Activated CD8-positive, alpha-beta memory T cell treated with anti-CD3 and anti-CD28 coated beads, Interleukin-2, amount 10 ng/mL, durations not matched to agents 7 days and 5 days (primary cell): ENCODE measurements around the gene ZCCHC18. TPM values are rescaled to one million over a fixed set of nuclear protein-coding genes. Genes with fewer than 3 reads are reported as not detected.
"Not testable (repeated sequence)": the region's sequence is repeated elsewhere in the genome, so short reads cannot be mapped to it uniquely, and the experiment has no call there.

Experiments used
- ATAC-seq: fragments of 150-1000 bp; cut with Tn5 transposase; one replicate; pipeline ENCODE4 v1.10.0; 2021; ENCODE audit warnings: moderate library complexity
- CTCF ChIA-PET: fragments of 350-600 bp; sonication (Branson Sonifier 250); formaldehyde crosslinking; loops from one replicate; lab custom pipeline; 2021; ENCODE audit warnings: antibody characterized with exemption; lab: Charles Lee
- DNase-seq: peaks from one replicate; pipeline ENCODE4 v3.0.0-alpha.2; 2020
- H3K27ac Mint-ChIP-seq: one replicate; pipeline ENCODE4 v1.8.0; 2021; ENCODE audit warnings: mild to moderate bottlenecking, mixed read lengths
- H3K27me3 Mint-ChIP-seq: one replicate; pipeline ENCODE4 v1.8.0; 2021; ENCODE audit warnings: mixed read lengths
- H3K36me3 Mint-ChIP-seq: one replicate; pipeline ENCODE4 v1.8.0; 2021; ENCODE audit warnings: mild to moderate bottlenecking, mixed read lengths
- H3K4me1 Mint-ChIP-seq: one replicate; pipeline ENCODE4 v1.8.0; 2021; ENCODE audit warnings: mixed read lengths
- H3K4me3 Mint-ChIP-seq: one replicate; pipeline ENCODE4 v1.8.0; 2021; ENCODE audit warnings: mild to moderate bottlenecking, moderate library complexity, mixed read lengths
- H3K9me3 Mint-ChIP-seq: one replicate; pipeline ENCODE4 v1.8.0; 2022; ENCODE audit warnings: low read depth, mixed read lengths
- total RNA-seq, 2 experiments: library from RNA; stranded (reverse); gene quantifications; one replicate each; pipeline ENCODE4 v1.2.3, GENCODE V29; 2021

Gene ZCCHC18
- 1 to 10 TPM; 3.3 to 3.9 TPM for total RNA-seq

GRCh38 chrX:104112326-104112951 lies at the start of gene ZCCHC18:
Gene ZCCHC18 (plus strand): TSS chrX:104112523. CDS start chrX:104114112, 1,589 bp downstream.
- peak; percentile 62 for ATAC-seq

GRCh38 chrX:104062636-104063035 lies 49.7 kb upstream of the ZCCHC18 start:
- CTCF ChIA-PET, DNase-seq, H3K4me3 Mint-ChIP-seq, H3K4me1 Mint-ChIP-seq, H3K9me3 Mint-ChIP-seq, H3K36me3 Mint-ChIP-seq, ATAC-seq, H3K27ac Mint-ChIP-seq, H3K27me3 Mint-ChIP-seq: not testable (repeated sequence)

More at GRCh38 chrX:104112326-104112951, at the start of gene ZCCHC18:
- H3K9me3 Mint-ChIP-seq = no peaks in the 10 kb centered on the region
- H3K27ac Mint-ChIP-seq = peak within 1 kb of the TSS; percentile 89
- H3K4me1 Mint-ChIP-seq = peaks cover 45% of the 10 kb centered on the region
- CTCF ChIA-PET = interaction anchor here (1.3 to 3.4 kb wide), 7 partner anchors 9 to 194 kb away, joined by 4 to 25 read pairs (median 8); partner anchors contain the start of genes FAM199X and SLC25A53
- peak within 1 kb of the TSS; percentile 78 for H3K4me3 Mint-ChIP-seq
- peak; percentile 62 for DNase-seq
- H3K36me3 Mint-ChIP-seq = no peaks in the 10 kb centered on the region
- no peaks in the 10 kb centered on the region for H3K27me3 Mint-ChIP-seq

GRCh38 chrX:104075778-104076445 lies 36.4 kb upstream of the ZCCHC18 start, which contains the start of gene TMSB15C:
Gene TMSB15C (minus strand): TSS chrX:104076236.
- H3K9me3 Mint-ChIP-seq, H3K36me3 Mint-ChIP-seq, DNase-seq, H3K4me1 Mint-ChIP-seq, H3K27ac Mint-ChIP-seq, H3K27me3 Mint-ChIP-seq, CTCF ChIA-PET, H3K4me3 Mint-ChIP-seq: not testable (repeated sequence)
- peak; percentile 100 for ATAC-seq

GRCh38 chrX:104077854-104078253 lies 34.5 kb upstream of the ZCCHC18 start:
- H3K4me3 Mint-ChIP-seq, H3K27ac Mint-ChIP-seq, H3K27me3 Mint-ChIP-seq, CTCF ChIA-PET, H3K4me1 Mint-ChIP-seq, H3K36me3 Mint-ChIP-seq, DNase-seq, H3K9me3 Mint-ChIP-seq, ATAC-seq: not testable (repeated sequence)

GRCh38 chrX:104084063-104084462 lies 28.3 kb upstream of the ZCCHC18 start:
- no peaks in the 10 kb centered on the region for H3K9me3 Mint-ChIP-seq
- CTCF ChIA-PET = no interaction called here
- ATAC-seq (no peak), DNase-seq (no peak)
- H3K36me3 Mint-ChIP-seq = no peaks in the 10 kb centered on the region
- H3K4me1 Mint-ChIP-seq = no peaks in the 10 kb centered on the region
- H3K4me3 Mint-ChIP-seq = no peak overlapping the region
- peaks cover 6% of the 10 kb centered on the region for H3K27me3 Mint-ChIP-seq
- H3K27ac Mint-ChIP-seq = no peak overlapping the region

- Mint-ChIP-seq H3K27me3 (peaks cover 6% of the 10 kb centered on the region), H3K36me3 (no peaks in the 10 kb centered on the region), H3K27ac (no peak overlapping the region), H3K4me1 (no peaks in the 10 kb centered on the region), H3K4me3 (no peak overlapping the region), H3K9me3 (no peaks in the 10 kb centered on the region)
- CTCF ChIA-PET = no interaction called here
- no peak for DNase-seq
- ATAC-seq = no peak
These were observed 27.6 kb upstream of the ZCCHC18 start for GRCh38 chrX:104084534-104085277.

- CTCF ChIA-PET = no interaction called here
- Mint-ChIP-seq H3K4me1 (no peaks in the 10 kb centered on the region), H3K27ac (no peak overlapping the region)
These were observed 26.8 kb upstream of the ZCCHC18 start for GRCh38 chrX:104085477-104085876.

GRCh38 chrX:104085919-104086318 lies 26.4 kb upstream of the ZCCHC18 start:
- CTCF ChIA-PET = no interaction called here
- ATAC-seq = no peak
- Mint-ChIP-seq H3K4me1 (no peaks in the 10 kb centered on the region), H3K9me3 (no peaks in the 10 kb centered on the region), H3K4me3 (no peak overlapping the region), H3K27me3 (peaks cover 6% of the 10 kb centered on the region), H3K36me3 (no peaks in the 10 kb centered on the region), H3K27ac (no peak overlapping the region)
- DNase-seq = no peak

More at GRCh38 chrX:104085477-104085876, 26.8 kb upstream of the ZCCHC18 start:
- ATAC-seq (no peak), DNase-seq (no peak)
- H3K4me3 Mint-ChIP-seq = no peak overlapping the region
- no peaks in the 10 kb centered on the region for H3K36me3 Mint-ChIP-seq
- H3K27me3 Mint-ChIP-seq = peaks cover 6% of the 10 kb centered on the region
- H3K9me3 Mint-ChIP-seq = no peaks in the 10 kb centered on the region

- Mint-ChIP-seq H3K4me1 (peaks cover 3% of the 10 kb centered on the region), H3K27ac (no peak overlapping the region), H3K27me3 (no peaks in the 10 kb centered on the region), H3K36me3 (peaks cover 2% of the 10 kb centered on the region), H3K4me3 (no peak overlapping the region), H3K9me3 (no peaks in the 10 kb centered on the region)
- CTCF ChIA-PET = interaction anchor here (1.0 to 3.1 kb wide), 3 partner anchors 15 to 180 kb away, joined by 4 to 25 read pairs (median 10); partner anchors contain the start of gene ZCCHC18
- peak; percentile 55 for DNase-seq
- ATAC-seq = peak; percentile 55
These were observed 14.0 kb upstream of the ZCCHC18 start for GRCh38 chrX:104098151-104098808.

- Mint-ChIP-seq H3K9me3 (no peaks in the 10 kb centered on the region), H3K27ac (no peak overlapping the region), H3K36me3 (peaks cover 3% of the 10 kb centered on the region), H3K27me3 (no peaks in the 10 kb centered on the region), H3K4me1 (peaks cover 3% of the 10 kb centered on the region), H3K4me3 (no peak overlapping the region)
- ATAC-seq (no peak), DNase-seq (no peak)
- CTCF ChIA-PET = interaction anchor here (1.0 to 3.1 kb wide), 3 partner anchors 14 to 180 kb away, joined by 4 to 25 read pairs (median 10); partner anchors contain the start of gene ZCCHC18
These were observed 13.4 kb upstream of the ZCCHC18 start for GRCh38 chrX:104098919-104099318.

- CTCF ChIA-PET = interaction anchor here (2.3 kb wide), 1 partner anchor 8 kb away, joined by 7 read pairs; the partner anchor contains the start of gene ZCCHC18
- H3K27ac Mint-ChIP-seq = no peak overlapping the region
- no peak for ATAC-seq
- peaks cover 21% of the 10 kb centered on the region for H3K4me1 Mint-ChIP-seq
- no peaks in the 10 kb centered on the region for H3K9me3 Mint-ChIP-seq
- DNase-seq = no peak
- no peaks in the 10 kb centered on the region for H3K27me3 Mint-ChIP-seq
- H3K36me3 Mint-ChIP-seq = peaks cover 3% of the 10 kb centered on the region
- no peak overlapping the region for H3K4me3 Mint-ChIP-seq
These were observed 7.6 kb upstream of the ZCCHC18 start for GRCh38 chrX:104104676-104105075.

- no peaks in the 10 kb centered on the region for H3K27me3 Mint-ChIP-seq
- ATAC-seq (no peak), DNase-seq (no peak)
- CTCF ChIA-PET = no interaction called here
- no peak overlapping the region for H3K4me3 Mint-ChIP-seq
- peaks cover 28% of the 10 kb centered on the region for H3K4me1 Mint-ChIP-seq
- peaks cover 3% of the 10 kb centered on the region for H3K36me3 Mint-ChIP-seq
- H3K27ac Mint-ChIP-seq = no peak overlapping the region
- no peaks in the 10 kb centered on the region for H3K9me3 Mint-ChIP-seq
These were observed 6.7 kb upstream of the ZCCHC18 start for GRCh38 chrX:104105330-104106262.
